D721Med (cell line): ENCODE results near the gene ERN1.

Experiments
- DNase-seq: peaks from one replicate; pipeline ENCODE4 v3.0.0; 2011; ENCODE audit warnings: low spot score; ENCODE audit not compliant: insufficient read length
- FAIRE-seq: peaks from 2 replicates; lab custom pipeline; 2011; peaks lifted over from hg19 to GRCh38; lab: Jason Lieb, UNC
- CTCF ChIP-seq: IDR thresholded peaks from 2 replicates; pipeline ENCODE4 v1.5.1; 2012; ENCODE audit warnings: mild to moderate bottlenecking, control low read depth; ENCODE audit not compliant: insufficient read depth; ENCODE audit errors: missing control alignments

The ERN1 gene

GRCh38 chr17:64084086-64084939 is 45.6 kb downstream of the ERN1 start:
- no peak for TF ChIP-seq CTCF
- DNase-seq, result no peak
- peak; percentile 66 for FAIRE-seq

GRCh38 chr17:64083563-64084085 is 46.3 kb downstream of the ERN1 start:
- no peak for FAIRE-seq
- TF ChIP-seq CTCF, result no peak
- no peak for DNase-seq

GRCh38 chr17:64083093-64083492 is 46.9 kb downstream of the ERN1 start:
- no peak for FAIRE-seq
- no peak for TF ChIP-seq CTCF

GRCh38 chr17:64081802-64082799 is 47.8 kb downstream of the ERN1 start:
- DNase-seq, result no peak
- peak; percentile 92 for FAIRE-seq
- TF ChIP-seq CTCF, result peak; percentile 51

More at GRCh38 chr17:64083093-64083492, 46.9 kb downstream of the ERN1 start:
- no peak for DNase-seq

GRCh38 chr17:64080174-64080618 is 49.7 kb downstream of the ERN1 start:
- no peak for FAIRE-seq

GRCh38 chr17:64077379-64077778 is 52.6 kb downstream of the ERN1 start:
- no peak for DNase-seq
- no peak for TF ChIP-seq CTCF
- no peak for FAIRE-seq

More at GRCh38 chr17:64080174-64080618, 49.7 kb downstream of the ERN1 start:
- TF ChIP-seq CTCF, result no peak
- no peak for DNase-seq
